ENCODE data around the gene CTNNA2.

CTNNA2 gene

GRCh38 chr2:79619442-79619841, 106.6 kb downstream of the CTNNA2 start:
- DNase-seq, result no peak

- no peak for DNase-seq
Measured at GRCh38 chr2:79619976-79620375, 107.1 kb downstream of the CTNNA2 start.

GRCh38 chr2:79620679-79621078, 107.8 kb downstream of the CTNNA2 start:
- DNase-seq, result no peak

GRCh38 chr2:79621252-79621651, 108.4 kb downstream of the CTNNA2 start:
- DNase-seq, result no peak

GRCh38 chr2:79621755-79622154, 108.9 kb downstream of the CTNNA2 start:
- DNase-seq, result no peak

GRCh38 chr2:79622508-79622907, 109.7 kb downstream of the CTNNA2 start:
- no peak for DNase-seq

GRCh38 chr2:79627237-79627636, 114.4 kb downstream of the CTNNA2 start:
- DNase-seq, result no peak

- DNase-seq, result no peak
Measured at GRCh38 chr2:79630060-79630459, 117.2 kb downstream of the CTNNA2 start.

GRCh38 chr2:79630972-79631557, 118.2 kb downstream of the CTNNA2 start:
- no peak for DNase-seq

GRCh38 chr2:79638410-79638809, 125.6 kb downstream of the CTNNA2 start:
- DNase-seq, result no peak

GRCh38 chr2:79638954-79639353, 126.1 kb downstream of the CTNNA2 start:
- no peak for DNase-seq

GRCh38 chr2:79640001-79640400, 127.2 kb downstream of the CTNNA2 start:
- no peak for DNase-seq

GRCh38 chr2:79649531-79649930, 136.7 kb downstream of the CTNNA2 start:
- no peak for DNase-seq

GRCh38 chr2:79660557-79660956, 147.7 kb downstream of the CTNNA2 start:
- DNase-seq, result no peak

GRCh38 chr2:79665091-79665490, 152.2 kb downstream of the CTNNA2 start:
- no peak for DNase-seq

- DNase-seq, result no peak
Measured at GRCh38 chr2:79666430-79666829, 153.6 kb downstream of the CTNNA2 start.

- no peak for DNase-seq
Measured at GRCh38 chr2:79669714-79670113, 156.9 kb downstream of the CTNNA2 start.

GRCh38 chr2:79670198-79670597, 157.3 kb downstream of the CTNNA2 start:
- DNase-seq, result no peak

GRCh38 chr2:79686884-79687283, 174.0 kb downstream of the CTNNA2 start:
- DNase-seq, result no peak

GRCh38 chr2:79695248-79695647, 182.4 kb downstream of the CTNNA2 start:
- DNase-seq, result no peak

- DNase-seq, result no peak
Measured at GRCh38 chr2:79697200-79697599, 184.3 kb downstream of the CTNNA2 start.

GRCh38 chr2:79700651-79701050, 187.8 kb downstream of the CTNNA2 start:
- no peak for DNase-seq

GRCh38 chr2:79702905-79703304, 190.1 kb downstream of the CTNNA2 start:
- DNase-seq, result no peak

- no peak for DNase-seq
Measured at GRCh38 chr2:79711098-79711497, 198.2 kb downstream of the CTNNA2 start.

- no peak for DNase-seq
Measured at GRCh38 chr2:79713131-79713785, 200.4 kb downstream of the CTNNA2 start.
